ENCODE results near the gene AKAP4. TPM values are rescaled to one million over a fixed set of nuclear protein-coding genes. Genes with fewer than 3 reads are reported as not detected.

Gene AKAP4
- total and polyA plus RNA-seq, 8 donors = not detected

DNA sequence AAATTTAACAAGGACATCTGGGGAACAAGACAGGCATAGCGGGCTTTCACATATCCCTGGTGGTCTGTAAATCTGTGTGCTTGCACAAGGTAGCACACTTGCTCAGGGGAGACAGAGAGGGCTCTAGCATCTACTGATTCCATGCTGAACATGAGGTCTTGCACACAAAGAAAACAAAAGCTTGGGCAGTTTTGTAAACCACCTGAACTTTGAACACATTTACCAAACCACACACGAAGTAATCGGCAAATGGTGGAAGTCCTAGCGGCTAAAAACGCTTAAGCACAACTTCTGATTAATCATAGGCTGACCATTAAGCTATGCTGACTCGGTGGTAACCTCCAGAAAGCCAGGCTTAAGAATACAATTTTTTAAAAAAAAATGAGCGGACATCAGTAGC lies 52.8 kb downstream of the AKAP4 start:
- TF ChIP-seq, protein P1, sequence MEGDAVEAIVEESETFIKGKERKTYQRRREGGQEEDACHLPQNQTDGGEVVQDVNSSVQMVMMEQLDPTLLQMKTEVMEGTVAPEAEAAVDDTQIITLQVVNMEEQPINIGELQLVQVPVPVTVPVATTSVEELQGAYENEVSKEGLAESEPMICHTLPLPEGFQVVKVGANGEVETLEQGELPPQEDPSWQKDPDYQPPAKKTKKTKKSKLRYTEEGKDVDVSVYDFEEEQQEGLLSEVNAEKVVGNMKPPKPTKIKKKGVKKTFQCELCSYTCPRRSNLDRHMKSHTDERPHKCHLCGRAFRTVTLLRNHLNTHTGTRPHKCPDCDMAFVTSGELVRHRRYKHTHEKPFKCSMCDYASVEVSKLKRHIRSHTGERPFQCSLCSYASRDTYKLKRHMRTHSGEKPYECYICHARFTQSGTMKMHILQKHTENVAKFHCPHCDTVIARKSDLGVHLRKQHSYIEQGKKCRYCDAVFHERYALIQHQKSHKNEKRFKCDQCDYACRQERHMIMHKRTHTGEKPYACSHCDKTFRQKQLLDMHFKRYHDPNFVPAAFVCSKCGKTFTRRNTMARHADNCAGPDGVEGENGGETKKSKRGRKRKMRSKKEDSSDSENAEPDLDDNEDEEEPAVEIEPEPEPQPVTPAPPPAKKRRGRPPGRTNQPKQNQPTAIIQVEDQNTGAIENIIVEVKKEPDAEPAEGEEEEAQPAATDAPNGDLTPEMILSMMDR (IDR thresholded peaks at IDR 0.05) = no peak
- Histone ChIP-seq H3K36me3 (no peaks in the 10 kb centered on the region), H3K27ac (no peak overlapping the region), H3K9me3 (no peaks in the 10 kb centered on the region), H3K4me3 (no peak overlapping the region), H3K4me1 (no peaks in the 10 kb centered on the region), H3K27me3 (peaks cover 0 to 14% (median 0%) of the 10 kb centered on the region in 4 donors)
- DNase-seq (no peak), FAIRE-seq (no peak), ATAC-seq (no peak)
- intact Hi-C loops (cut with DNase I) = no loop called here
- WGBS, 2 donors = 59 to 62% methylated on average over 7 of the region's 7 CpGs

Other genes with a start within 250 kb of the AKAP4 start
- under 1 TPM; 0.12 to 0.69 (median 0.46) TPM for gene CCNB3, start 3.8 kb upstream of the AKAP4 start, total RNA-seq
- gene CCNB3, start 3.8 kb upstream of the AKAP4 start, polyA plus RNA-seq = 1 to 10 TPM in 1 of 2 donors, under 1 TPM in 1; 0.80 to 2.0 TPM

All from pancreas (tissue), 10 donors.